Ascending aorta (tissue), 2 donors: Measurements from ENCODE around the gene CADM1. TPM values are rescaled to one million over a fixed set of nuclear protein-coding genes. Genes with fewer than 3 reads are reported as not detected.

Experiments
- DNase-seq, 2 donors: peaks; one replicate each; pipeline ENCODE4 v3.0.0-alpha.2; 2019; ENCODE audit warnings: low spot score in 2 of 2
- H3K27ac ChIP-seq, 2 donors: fragments of 200-600 bp; sonication (generic); one replicate each; pipeline ENCODE4 v1.5.1; 2016 to 2017; ENCODE audit warnings: mild to moderate bottlenecking in 1 of 2
- H3K27me3 ChIP-seq: fragments of 200-600 bp; sonication (generic); one replicate; pipeline ENCODE4 v1.5.1; 2017
- H3K36me3 ChIP-seq, 2 donors: fragments of 200-600 bp; sonication (generic); one replicate each; pipeline ENCODE4 v1.5.1; 2016
- H3K4me1 ChIP-seq, 2 donors: fragments of 200-600 bp; sonication (generic); one replicate each; pipeline ENCODE4 v1.5.1; 2016 to 2017; ENCODE audit warnings: mild to moderate bottlenecking in 1 of 2
- H3K4me3 ChIP-seq, 2 donors: fragments of 200-600 bp; sonication (generic); one replicate each; pipeline ENCODE4 v1.5.1; 2016 to 2017; ENCODE audit warnings: mild to moderate bottlenecking in 1 of 2
- H3K9me3 ChIP-seq, 2 donors: fragments of 200-600 bp; sonication (generic); one replicate each; pipeline ENCODE4 v1.5.1; 2016
- intact Hi-C: fragments of 100-400 bp; cut with DNase I; formaldehyde crosslinking; loops from one replicate; pipeline ENCODE4 v1.15.1; 2023
- total RNA-seq: library from RNA; depleted of rRNA; stranded (reverse); fragments of >200 nt; gene quantifications from one replicate; pipeline ENCODE4 v1.1.0, GENCODE V29; 2016
- TF ChIP-seq, protein P1 (sequence below), 3 experiments: fragments of 200-600 bp in 2 of 3; fragments of 450-650 bp in 1 of 3; sonication (generic) in 2 of 3; IDR thresholded peaks; one replicate each; pipeline ENCODE4 v1.5.1; 2016 to 2019; ENCODE audit warnings: antibody characterized with exemption in 3 of 3, mild to moderate bottlenecking in 1 of 3, moderate library complexity in 1 of 3

CADM1 gene
- total RNA-seq, 1 donor from 2014 or later, result 2.4 TPM

DNA sequence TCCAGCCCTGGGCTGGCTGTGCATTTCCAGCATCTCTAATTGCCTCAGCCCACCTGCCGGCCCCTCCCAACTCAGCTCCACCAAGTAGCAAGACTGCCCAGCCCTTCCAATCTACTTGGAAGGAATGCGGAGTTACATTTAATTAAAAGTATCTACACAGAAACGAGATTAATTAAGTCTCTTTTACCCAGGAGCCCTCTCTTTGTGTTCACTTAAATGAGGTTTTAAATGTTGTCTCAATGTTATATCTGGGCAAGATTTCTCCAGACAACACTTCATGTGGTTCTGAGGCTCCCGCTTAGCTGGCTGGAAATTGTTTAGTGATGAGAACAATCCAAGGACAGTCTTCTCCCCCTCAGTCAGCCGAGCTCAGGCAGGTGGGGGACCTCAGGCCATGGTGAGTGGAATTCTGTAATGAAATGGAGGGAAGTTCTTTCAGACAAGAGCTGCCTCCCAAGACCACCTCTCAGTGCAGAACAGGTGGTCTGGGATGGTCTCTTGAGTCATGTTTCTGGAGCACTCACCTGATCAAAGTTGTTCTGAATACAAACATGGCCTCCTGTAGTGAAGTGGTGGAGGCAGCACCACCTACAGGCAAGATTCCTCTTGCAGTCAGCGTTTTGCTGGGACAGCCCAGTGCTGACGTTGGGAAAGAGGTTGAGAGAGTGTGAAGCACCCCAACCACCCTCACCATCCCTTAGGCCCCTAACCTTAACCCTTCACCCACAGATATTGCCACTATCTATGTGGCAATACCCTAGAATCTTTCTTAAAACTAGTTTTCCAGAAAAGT, 371.6 kb downstream of the CADM1 start:
- Histone ChIP-seq H3K27me3 (no peaks in the 10 kb centered on the region), H3K4me1 (no peaks in the 10 kb centered on the region), H3K4me3 (no peak overlapping the region), H3K9me3 (no peaks in the 10 kb centered on the region), H3K36me3 (no peaks in the 10 kb centered on the region), H3K27ac (no peak overlapping the region)
- intact Hi-C loops, result no loop called here
- DNase-seq, result no peak
- TF ChIP-seq, protein P1, sequence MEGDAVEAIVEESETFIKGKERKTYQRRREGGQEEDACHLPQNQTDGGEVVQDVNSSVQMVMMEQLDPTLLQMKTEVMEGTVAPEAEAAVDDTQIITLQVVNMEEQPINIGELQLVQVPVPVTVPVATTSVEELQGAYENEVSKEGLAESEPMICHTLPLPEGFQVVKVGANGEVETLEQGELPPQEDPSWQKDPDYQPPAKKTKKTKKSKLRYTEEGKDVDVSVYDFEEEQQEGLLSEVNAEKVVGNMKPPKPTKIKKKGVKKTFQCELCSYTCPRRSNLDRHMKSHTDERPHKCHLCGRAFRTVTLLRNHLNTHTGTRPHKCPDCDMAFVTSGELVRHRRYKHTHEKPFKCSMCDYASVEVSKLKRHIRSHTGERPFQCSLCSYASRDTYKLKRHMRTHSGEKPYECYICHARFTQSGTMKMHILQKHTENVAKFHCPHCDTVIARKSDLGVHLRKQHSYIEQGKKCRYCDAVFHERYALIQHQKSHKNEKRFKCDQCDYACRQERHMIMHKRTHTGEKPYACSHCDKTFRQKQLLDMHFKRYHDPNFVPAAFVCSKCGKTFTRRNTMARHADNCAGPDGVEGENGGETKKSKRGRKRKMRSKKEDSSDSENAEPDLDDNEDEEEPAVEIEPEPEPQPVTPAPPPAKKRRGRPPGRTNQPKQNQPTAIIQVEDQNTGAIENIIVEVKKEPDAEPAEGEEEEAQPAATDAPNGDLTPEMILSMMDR (IDR thresholded peaks at IDR 0.05), result no peak

DNA sequence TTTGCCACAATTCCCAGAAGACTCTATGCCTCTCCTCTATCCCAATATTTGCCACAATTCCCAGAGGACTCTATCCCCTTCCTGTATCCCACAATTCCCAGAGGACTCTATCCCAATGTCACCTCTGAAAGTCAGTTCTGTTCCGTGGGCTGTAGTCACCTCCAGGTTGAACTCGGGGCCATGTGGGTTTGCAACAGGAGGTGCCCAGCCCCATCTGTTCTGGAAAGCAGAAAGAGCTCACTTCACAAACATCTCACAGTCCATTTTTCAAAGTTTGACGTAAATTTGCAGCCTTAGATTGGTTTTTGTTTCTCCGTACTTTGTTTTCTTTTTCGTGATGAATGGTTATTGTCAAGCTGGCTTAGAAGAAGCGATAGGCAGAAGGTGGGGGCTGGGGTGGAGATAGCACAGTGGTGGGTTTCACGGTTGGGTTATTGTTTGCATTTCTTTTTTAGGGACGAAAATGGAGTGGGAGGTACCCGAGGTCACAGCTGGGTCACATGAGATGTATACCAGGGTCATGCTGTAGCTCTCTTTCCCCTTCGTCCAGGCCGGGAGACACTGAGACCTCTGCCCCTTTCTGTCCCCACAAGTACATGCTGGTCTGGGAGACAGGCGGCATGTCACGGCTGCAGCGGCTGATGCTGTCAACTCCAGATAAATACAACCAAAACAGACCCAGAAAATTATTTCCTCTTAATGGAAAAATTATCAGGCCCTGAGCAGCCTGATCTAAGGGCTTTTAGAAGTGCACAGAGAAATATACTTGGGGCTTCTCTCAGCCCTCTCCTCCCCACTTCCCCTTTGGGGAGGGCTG, 374.5 kb downstream of the CADM1 start:
- no peaks in the 10 kb centered on the region for H3K27me3 ChIP-seq
- TF ChIP-seq, protein P1 (IDR thresholded peaks at IDR 0.05), result no peak
- no peaks in the 10 kb centered on the region for H3K9me3 ChIP-seq
- H3K4me3 ChIP-seq, result no peak overlapping the region
- no peak overlapping the region for H3K27ac ChIP-seq
- no peaks in the 10 kb centered on the region for H3K36me3 ChIP-seq
- no peak for DNase-seq
- intact Hi-C loops, result no loop called here
- no peaks in the 10 kb centered on the region for H3K4me1 ChIP-seq

DNA sequence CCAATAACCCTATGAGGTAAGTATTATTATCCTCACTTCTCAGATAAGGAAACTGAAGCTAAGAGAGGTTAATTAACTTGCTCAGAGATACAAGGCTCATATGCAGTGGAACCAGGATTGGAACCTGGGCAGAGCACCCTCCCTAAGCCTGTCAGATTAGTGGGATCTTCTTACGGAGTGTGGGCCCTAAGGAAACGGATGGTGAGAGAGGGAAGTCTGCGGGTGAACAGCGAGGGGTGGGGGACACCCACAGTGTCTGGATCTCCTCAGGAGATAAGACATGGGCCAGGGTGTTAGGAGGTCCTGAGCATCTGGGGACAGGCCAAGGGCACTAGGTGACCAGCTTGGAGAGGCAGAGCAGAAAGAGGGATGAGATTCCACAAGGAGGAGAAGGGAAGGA, 376.0 kb downstream of the CADM1 start:
- H3K4me1 ChIP-seq, result no peaks in the 10 kb centered on the region
- H3K4me3 ChIP-seq, result no peak overlapping the region
- intact Hi-C loops, result no loop called here
- no peaks in the 10 kb centered on the region for H3K9me3 ChIP-seq
- no peak for DNase-seq
- no peak overlapping the region for H3K27ac ChIP-seq
- H3K27me3 ChIP-seq, result no peaks in the 10 kb centered on the region
- TF ChIP-seq, protein P1 (IDR thresholded peaks at IDR 0.05), result no peak
- no peaks in the 10 kb centered on the region for H3K36me3 ChIP-seq

DNA sequence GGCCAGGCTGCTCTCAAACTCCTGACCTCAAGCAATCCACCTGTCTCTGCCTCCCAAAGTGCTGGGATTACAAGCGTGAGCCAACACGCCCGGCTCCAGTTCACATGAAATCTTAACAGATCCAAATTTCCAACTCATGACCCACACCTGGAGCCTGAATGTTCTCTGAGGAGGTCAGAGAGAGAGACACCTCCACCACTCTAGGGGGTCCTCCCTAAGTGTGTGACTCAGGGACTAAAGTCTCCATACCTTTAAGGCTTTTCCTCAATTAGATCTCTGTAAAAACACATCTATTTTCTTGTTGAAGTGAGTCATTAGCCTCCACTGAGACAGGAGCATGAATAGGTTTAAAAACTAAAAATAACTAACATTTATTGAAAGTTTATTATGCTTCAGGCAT, 376.4 kb downstream of the CADM1 start:
- no peaks in the 10 kb centered on the region for H3K27me3 ChIP-seq
- no peaks in the 10 kb centered on the region for H3K9me3 ChIP-seq
- no peaks in the 10 kb centered on the region for H3K4me1 ChIP-seq
- intact Hi-C loops, result no loop called here
- no peak overlapping the region for H3K27ac ChIP-seq
- TF ChIP-seq, protein P1 (IDR thresholded peaks at IDR 0.05), result no peak
- no peaks in the 10 kb centered on the region for H3K36me3 ChIP-seq
- no peak for DNase-seq
- H3K4me3 ChIP-seq, result no peak overlapping the region

DNA sequence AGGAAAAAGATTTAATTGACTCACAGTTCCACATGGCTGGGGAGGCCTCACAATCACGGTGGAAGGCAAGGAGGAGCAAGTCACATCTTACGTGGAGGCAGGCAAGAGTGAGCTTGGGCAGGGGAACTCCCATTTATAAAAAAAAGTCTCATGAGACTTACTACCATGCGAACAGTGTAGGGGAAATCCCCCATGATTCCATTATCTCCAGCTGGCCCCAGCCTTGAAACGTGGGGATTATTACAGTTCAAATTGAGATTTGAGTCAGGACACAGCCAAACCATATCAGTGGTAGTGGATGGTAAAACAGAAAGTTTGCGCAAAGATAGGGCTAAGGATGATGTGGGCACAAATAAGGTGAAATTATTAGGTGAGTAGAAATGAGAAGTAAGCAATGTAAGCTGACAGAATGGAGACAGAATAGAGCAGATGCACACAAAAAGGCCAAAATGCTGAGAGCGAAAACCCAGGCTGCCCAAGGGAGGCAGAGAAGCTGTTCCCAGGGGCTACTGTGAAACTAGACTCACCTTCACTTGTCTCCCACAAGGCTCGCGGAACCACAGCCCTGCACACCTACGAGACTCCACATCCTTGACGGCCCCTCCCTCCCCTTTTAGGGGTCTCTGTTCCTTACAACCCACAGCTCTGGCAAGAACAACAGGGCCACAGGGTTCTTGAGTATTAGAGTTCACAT, 377.6 kb downstream of the CADM1 start:
- H3K36me3 ChIP-seq, result no peaks in the 10 kb centered on the region
- H3K4me3 ChIP-seq, result no peak overlapping the region
- no peaks in the 10 kb centered on the region for H3K27me3 ChIP-seq
- TF ChIP-seq, protein P1 (IDR thresholded peaks at IDR 0.05), result no peak
- H3K27ac ChIP-seq, result no peak overlapping the region
- no peaks in the 10 kb centered on the region for H3K4me1 ChIP-seq
- DNase-seq, result no peak
- no peaks in the 10 kb centered on the region for H3K9me3 ChIP-seq
- intact Hi-C loops, result no loop called here
